ENCODE data around the gene PCNT.

PCNT gene

DNA sequence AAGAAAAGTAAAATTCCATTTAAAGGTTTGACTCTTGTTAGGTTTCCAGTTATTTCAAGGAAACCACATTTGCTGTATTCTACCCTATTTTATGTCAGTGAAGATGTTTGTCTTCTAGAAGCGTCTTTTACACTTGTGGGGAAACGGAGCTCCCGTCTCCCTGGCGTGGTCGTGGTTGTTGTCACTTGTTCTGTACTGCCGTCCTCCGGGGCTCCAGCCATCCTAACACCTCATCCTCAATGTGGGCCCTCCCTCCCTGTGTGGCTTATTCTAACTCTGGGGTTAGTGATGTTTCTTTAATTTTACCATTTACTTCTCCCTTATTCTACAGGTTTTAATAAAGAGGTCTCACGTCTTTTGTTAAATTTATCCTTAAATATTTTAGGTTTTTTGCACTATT is 82.0 kb downstream of the PCNT start:
- DNase-seq: no peak

DNA sequence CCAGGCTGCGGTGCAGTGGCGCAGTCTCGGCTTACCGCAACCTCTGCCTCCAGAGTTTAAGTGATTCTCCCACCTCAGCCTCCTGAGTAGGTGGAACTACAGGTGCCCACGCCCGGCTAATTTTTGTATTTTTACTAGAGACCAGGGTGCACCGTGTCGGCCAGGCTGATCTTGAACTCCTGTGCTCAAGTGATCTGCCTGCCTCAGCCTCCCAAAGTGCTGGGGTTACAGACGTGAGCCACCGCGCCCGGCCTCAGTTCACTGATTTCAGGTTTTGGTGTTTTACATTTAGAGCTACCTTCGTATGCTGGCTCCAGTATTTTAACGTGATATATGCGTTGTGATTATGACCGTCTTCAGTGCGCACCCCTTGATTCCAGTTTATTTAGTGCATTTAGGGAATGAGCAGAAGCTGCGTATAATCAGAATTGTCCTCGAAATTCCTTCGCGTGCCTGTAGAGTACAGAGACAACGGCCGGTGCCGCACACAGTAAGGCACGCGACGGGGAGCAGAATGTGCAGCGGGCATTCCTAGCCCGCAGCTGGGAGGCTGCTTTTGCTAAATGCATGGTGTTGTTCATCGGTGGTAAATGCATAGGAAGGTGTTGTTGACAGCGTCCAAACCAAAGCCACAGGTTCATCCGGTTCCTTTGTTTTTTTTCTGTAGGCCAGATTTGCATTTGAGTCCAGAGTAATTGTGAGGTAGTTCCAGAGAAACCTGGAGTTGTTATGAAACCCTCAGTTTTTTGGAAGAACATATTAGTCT is 85.9 kb downstream of the PCNT start:
- no peak for DNase-seq

DNA sequence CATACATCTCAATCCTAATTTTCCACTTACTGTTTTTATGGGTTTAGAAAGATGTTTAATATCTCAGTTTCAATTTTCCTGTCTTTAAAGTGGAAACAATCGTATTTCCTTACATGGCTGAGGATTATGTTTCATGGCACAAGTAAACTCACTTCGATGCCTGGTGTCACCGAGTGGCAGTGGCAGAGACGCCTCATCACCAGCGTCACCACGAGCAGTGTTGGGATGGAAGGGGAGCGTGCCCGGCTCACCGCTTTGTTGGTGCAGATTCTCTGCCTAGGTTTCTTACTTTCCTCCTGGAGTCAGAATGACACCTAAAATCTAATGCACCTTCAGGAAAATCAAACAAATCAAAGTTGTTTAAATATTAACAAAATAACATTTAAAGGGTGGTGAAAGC is 86.6 kb downstream of the PCNT start:
- DNase-seq: no peak

DNA sequence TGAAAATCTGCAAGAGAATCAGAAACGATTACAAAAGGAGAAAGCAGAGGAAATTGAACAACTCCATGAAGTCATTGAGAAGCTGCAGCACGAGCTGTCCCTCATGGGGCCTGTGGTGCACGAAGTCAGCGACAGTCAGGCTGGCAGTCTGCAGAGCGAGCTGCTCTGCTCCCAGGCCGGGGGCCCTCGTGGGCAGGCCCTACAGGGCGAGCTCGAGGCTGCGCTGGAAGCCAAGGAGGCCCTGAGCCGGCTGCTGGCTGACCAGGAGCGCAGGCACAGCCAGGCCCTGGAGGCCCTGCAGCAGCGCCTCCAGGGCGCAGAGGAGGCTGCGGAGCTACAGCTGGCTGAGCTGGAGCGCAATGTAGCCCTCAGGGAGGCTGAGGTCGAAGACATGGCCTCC is 87.3 kb downstream of the PCNT start:
- DNase-seq: no peak

DNA sequence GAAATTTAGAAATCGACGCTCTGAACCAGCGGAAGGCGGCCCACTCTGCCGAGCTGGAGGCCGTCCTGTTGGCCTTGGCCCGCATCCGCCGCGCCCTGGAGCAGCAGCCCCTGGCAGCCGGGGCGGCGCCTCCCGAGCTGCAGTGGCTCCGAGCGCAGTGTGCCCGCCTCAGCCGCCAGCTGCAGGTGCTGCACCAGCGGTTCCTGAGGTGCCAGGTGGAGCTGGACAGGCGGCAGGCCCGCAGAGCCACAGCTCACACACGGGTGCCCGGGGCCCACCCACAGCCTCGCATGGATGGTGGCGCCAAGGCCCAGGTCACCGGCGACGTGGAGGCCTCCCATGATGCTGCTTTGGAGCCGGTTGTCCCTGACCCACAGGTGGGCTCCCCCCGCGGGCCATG is 87.7 kb downstream of the PCNT start:
- DNase-seq: no peak

DNA sequence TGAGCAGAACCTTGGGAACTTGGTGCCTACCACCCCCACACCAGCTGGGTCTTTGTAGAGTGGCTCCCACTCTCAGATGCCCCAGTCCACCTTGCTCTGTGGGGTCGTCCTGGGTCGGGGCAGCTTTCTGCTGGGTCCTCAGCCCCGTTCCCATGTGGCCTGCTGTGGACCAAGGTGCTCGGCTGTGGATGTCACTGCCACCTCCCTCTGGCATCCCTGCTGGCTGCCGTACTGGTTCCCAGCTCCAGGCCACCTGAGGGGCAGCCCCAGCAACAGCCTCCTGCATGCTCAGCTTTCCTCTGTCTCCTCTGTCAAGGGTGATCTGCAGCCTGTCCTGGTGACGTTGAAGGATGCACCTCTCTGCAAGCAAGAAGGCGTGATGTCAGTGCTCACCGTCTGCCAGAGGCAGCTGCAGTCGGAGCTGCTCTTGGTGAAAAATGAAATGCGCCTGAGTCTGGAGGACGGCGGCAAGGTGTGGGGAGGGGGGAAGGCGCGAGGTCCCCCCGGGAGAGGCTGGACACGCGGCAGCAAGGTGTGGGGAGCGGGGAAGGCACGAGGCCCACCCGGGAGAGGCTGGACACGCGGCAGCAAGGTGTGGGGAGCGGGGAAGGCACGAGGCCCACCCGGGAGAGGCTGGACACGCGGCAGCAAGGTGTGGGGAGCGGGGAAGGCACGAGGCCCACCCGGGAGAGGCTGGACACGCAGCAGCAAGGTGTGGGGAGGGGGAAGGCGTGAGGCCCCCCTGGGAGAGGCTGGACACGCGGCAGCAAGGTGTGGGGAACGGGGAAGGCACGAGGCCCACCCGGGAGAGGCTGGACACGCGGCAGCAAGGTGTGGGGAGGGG is 88.8 kb downstream of the PCNT start:
- DNase-seq: no peak

DNA sequence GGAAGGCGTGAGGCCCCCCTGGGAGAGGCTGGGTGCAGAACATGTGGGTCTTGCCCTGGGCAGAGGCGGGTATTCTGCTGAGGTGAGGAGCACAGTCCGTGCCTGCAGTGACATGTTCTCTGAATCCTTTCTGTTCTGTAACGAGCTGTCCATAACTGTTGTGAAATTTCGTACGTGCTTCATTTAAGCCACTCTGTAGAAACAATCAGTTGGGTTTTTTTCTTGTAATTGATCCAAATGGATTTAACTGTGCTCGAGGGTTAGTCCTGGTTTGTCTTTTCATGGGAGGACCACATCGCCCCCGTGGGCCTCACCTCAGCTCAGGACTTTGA is 89.4 kb downstream of the PCNT start:
- no peak for DNase-seq

DNA sequence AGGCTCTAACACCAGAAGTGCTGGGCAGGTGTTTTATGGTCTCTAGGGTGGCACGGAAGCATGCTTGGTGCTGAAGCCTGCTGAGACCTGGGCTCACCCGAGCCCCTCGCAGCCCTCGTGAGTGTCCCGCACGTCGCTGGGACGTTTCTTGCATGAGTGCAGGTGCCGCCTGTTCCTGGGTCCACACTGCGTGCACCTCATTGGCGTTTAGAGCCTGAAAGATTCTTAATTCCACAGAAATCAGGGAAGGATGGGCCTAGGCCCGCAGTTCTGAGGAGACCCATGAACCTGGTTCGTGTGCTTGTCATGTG is 91.0 kb downstream of the PCNT start:
- no peak for DNase-seq

DNA sequence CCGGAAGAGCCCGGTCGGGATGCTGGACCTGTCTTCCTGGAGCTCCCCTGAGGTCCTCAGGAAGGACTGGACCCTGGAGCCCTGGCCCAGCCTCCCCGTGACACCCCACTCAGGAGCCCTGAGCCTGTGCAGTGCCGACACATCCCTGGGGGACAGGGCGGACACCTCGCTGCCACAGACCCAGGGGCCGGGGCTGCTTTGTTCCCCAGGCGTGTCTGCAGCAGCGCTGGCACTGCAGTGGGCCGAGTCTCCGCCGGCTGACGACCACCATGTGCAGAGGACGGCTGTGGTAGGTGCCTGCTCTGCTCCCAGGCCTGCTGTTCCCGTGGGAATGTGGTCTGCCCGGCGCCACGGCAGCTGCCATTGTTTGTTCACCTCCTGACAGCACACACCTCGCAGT is 92.6 kb downstream of the PCNT start:
- no peak for DNase-seq

DNA sequence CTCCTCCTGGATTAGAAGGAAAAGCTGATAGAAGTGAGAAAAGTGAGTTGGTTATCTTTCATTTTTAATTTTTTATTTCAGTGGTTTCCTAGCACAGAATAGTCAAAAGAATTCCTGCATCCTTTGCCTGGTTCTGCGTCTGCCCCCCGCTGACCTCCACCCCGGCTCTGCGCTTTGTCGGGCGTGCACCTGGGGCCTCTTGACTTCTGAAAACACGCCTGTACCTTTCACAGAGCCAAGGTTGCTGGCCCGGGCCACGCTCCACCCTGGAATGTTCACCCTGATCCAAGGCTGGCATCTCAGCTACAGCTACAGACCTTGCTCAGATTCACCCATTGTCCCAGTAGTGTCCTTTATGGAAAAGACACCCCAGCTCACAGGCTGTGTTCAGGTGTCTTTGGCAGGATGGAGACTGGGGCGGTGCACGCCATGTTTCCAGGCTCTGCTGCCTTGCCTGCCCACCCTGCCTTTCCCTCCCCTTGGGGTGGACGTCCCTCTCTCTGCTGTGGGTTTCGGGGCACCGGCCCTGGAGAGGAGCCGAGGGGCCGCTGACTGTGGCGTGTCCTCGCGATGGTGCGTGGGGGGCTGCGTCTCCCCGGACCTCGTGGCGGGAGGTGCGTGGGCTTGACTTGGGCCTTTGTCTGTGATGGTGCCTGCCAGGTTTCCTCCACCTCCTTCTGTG is 94.5 kb downstream of the PCNT start:
- DNase-seq: no peak

DNA sequence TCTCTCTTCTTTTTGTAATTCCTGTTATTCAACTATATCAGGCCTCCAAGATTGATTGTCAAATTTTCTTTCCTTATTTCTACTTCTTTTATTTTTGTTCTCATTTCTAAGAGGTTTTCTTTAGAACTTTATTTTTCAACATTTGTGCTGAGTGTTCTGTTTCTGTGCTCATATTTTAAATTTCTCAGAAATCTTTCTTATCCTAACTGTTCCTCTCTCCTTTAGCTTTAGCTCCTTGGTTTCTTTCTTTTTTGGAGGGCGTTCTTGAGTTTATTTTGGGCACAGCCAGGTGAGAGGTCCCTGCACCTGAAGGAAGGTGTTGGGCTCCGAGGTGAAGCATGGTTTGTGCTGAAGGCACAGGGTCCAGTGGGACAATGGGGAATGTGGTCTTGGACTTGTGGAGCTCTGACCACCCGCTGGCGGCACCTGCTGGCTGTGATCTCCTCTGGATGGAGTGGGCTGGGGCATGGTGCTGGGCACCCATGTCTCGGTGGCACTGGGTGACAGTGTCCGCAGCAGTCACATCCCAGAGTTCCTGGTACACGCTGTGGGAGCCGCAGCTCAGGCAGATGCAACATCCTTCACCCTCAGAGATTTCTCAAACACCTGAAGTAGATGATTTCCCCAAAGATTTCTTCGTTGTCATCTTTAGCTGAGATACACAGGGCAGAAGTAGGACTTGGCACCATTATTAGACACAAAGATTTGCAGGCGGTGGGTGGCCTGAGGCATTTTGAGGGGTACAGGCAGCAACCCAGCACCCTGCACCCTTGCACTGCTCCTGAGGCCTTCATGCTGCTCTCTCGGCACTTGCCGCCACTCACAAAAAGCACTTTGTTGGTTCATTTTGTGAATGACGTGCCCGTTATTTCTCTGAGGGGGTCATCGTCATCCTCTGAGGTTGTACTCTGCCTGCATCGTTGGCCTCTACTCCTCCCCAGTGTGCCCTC is 96.6 kb downstream of the PCNT start:
- no peak for DNase-seq

DNA sequence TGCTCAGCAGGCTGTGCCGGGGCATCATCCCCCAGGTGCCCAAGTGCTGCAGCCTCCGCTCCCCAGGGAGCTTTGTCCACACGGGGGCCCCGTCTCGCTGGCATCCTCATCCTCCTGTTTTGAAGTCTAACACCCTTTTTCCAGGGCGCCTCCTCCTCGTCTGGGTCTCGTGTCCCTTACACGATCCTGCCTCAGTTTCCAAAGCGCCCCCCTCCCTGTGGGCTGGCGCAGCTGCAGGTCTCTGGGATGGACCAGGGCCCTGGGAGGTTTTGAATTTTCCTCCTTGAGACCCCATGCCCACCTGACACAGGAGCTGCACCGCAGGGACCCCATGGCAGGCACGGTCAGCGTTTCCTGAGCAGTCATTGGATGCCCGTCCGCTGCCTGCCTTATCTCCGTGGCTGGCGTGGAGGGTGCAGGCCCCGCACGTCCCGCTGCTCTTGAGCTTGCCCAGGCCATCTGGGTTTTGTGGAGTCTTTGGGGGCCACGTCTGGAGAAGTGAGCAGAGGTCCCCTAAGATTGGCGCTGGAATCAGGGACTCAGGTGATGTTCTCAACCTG is 97.3 kb downstream of the PCNT start:
- no peak for DNase-seq

DNA sequence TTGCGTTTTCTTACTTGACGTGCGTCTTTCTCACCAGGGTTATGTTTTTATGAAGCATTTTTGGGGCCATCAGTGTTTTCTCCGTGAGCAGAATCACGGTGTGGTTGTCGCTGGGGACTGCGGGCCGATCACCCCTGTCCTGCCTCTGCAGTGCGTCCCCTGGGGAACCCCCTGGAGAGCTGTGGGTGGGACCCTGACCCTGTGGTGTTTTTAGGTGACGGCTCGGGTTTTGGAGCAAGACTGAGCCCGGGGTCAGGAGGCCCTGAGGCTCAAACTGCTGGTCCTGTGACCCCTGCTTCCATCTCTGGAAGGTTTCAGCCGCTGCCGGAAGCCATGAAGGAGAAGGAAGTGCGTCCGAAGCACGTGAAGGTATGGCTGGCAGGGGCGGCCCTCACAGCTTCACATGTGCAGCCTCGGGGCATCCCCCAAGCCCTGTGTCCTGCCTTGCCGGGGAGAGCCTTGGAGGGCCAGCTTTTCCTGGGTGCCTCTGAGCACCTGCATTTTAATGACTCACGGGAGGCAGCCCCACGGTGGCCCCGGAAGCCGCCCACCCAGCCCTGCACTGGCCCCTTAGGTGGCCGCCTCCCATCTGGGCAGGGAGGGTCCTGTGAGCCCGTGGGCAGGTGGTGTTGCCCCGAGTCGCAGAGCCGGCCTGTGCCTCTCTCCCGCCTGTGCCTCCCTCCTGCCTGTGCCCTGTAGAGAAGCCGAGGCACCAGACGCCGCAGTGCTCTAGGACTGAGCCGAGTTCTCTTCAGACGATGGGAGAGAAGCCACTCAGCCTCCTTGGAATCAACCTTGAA is 98.0 kb downstream of the PCNT start:
- no peak for DNase-seq

DNA sequence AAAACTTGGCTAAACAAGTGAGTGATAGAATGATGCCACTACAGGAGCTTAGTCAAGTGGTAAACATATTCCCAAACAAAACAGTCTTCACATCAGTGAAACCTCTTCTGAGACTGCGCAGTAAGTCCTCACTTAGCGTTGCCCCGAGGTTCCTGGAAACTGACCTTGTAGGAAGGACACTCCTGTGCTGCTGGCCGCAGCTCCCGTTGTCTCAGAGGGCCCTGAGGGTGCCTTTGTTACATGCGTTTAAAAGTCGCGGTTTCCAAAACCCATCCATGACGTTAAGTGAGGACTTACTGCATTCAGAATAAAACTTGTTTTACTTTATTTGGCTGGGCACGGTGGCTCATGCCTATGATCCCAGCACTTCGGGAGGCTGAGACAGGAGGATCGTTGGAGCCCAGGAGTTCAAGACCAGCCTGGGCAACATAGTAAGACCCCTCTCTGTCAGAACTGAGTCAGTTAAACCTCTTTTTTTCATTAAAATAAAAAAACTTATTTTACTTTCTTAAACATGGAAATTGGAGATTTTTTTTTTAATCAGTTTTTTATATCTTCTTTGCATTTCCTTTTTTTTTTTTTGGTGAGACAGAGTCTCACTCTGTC is 98.8 kb downstream of the PCNT start:
- DNase-seq: no peak

DNA sequence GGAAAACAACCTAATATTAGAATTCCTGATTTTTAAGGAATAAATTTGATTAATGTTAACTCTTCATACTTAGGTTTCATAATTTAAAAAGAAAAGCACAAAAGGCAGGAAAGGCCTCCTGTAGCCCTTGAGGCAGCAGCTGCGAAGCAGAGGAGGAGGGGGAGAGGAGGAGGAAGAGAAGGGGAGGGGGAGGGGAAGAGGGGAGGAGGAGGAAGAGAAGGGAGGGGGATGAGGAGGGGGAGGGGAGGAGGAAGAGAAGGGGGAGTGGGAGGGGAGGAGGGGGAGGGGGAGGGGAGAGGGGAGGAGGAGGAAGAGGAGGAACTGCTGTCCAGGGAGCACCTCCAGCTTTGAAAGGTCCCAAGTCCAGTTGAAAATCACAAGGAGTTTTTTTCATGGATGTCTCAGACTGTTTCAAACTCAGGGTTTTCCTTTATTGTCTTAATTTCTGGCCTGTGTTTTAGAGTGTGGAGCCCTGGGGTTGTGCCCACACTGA is 99.6 kb downstream of the PCNT start:
- no peak for DNase-seq

DNA sequence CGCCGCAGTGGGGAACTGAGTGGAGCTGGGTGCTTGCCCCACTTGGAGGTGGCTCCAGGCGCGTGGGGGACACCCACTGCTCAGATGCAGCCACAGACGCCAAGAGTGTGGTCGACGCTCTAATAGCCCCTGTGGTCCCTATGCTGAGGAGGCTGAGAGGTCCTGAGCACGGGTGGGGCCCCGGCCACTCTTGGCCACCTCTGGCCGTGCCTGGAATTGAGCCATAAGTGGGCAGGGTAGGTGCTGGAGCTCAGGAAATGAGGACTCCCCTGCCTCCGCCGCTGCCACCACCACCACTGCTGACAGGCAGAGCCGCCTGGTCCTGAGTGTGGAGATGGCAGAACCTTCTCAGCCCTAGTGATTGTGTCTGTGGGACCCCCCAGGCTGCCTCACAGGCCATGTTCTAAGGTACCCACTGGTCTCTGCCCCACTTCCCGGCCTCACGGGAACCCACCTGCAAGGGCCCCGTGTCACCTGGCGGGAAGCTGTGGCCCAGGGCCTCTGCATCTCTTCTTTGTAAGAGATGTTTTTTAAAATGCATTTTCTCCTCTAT is 100.2 kb downstream of the PCNT start:
- DNase-seq: no peak

DNA sequence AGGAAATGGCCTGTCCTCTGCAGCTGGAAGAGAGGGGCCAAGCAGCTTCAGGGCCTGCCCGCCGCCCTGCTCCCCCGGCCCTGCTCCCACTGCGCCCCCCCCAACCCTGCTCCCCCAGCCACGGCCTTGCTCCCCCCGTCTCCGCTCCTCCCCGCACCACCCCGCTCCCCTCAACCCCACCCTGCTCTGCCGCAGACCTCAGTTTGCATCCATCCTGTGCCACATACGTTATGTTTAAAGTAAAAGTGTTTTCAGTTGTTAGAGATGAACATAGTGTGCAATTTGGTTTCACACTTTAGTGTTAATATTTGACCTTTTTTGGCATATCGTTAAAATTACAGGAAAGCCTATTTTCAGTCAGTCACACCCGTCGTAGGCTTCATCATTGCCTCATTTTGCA is 100.7 kb downstream of the PCNT start:
- no peak for DNase-seq

DNA sequence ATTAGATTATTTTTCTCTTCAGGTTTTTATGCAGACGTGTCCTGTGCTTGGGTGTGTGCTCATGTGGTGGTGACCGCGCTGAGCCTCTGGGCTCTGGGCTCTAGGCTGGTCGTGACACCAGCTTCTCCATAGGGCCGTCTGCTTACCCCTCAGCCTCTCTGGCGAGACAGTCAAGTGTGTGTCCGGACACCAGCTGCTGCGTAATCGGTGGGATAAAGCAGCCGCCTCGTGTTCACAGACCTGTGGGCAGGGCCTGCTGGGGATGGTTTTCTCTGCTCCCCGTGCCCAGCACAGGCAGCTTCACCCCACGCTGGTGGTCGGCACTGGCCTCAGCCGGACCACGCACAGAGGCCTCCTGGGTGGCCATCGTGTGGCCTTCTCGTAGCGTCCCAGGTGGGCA is 101.1 kb downstream of the PCNT start:
- DNase-seq: no peak

DNA sequence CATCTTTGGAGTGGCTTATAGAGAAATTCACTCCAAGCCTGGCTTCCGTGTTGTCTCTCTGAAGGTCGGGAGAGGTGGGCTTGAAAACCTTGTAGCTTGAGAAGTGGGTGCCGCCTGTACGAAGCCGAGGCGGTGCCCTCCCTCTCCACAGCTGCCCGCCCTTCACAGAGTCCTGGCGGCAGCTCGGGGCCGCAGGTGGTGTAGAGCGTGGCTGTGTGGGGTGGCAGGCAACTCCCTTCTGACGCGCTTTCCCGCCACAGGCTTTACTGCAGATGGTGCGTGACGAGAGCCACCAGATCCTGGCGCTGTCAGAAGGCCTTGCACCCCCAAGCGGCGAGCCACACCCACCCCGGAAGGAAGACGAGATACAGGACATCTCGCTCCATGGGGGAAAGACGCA is 101.6 kb downstream of the PCNT start:
- no peak for DNase-seq

DNA sequence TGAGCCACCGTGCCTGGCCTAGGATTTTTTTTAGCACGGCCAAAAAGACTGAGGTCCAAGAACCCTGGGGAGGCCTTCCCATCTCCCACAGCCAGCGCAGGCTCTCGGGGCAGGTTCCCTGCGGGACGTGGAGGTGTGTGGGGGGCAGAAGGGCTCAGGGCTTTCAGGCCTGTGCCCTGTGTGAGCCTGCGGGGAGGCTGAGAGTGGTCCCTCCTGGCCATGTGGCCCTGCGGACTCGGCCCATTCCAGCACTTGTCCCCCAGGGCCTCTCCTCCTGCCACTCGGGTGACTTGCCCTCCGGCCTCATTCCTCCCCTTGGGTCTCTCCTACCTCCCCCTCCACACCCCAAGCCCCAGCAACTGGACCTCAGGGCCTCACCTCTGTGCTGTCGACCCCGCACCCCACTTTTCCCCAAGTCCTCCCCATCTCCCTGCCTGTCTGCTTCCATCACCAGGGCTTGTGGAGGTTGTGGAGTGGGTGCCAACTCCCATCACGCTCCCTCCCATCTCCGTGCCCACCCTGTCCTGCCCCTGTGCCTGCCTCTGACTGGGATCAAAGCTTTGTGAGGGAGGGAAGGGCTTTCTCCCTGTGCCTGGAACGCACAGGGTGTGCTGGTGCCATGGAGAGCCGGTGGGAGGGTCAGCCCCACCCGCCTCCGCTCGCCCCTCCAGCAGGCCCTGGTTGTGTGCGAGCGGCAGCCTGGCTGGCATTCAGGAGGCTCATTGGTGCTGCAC is 102.5 kb downstream of the PCNT start:
- DNase-seq: no peak
